SK-N-SH (cell line): ENCODE results near the gene SSTR5. TPM values are rescaled to one million over a fixed set of nuclear protein-coding genes. Genes with fewer than 3 reads are reported as not detected.

Source experiments
- CTCF ChIA-PET: fragments of 300-600, 350-600 bp; formaldehyde crosslinking; extraction: SDS; loops from one replicate; lab custom pipeline; 2021; lab: Yijun Ruan, JAX
- POLR2A ChIA-PET: fragments of 350-600 bp; sonication (Branson Sonifier 250); formaldehyde crosslinking; extraction: SDS; loops from one replicate; lab custom pipeline; 2020; ENCODE audit warnings: antibody characterized with exemption, inconsistent platforms; lab: Yijun Ruan, JAX
- DNase-seq: peaks from one replicate; pipeline ENCODE4 v3.0.0; 2012
- H2AFZ ChIP-seq: fragments of 200-600 bp; sonication (generic); 2 replicates; pipeline ENCODE4 v1.8.1; 2016; ENCODE audit warnings: antibody characterized with exemption, mild to moderate bottlenecking, low read depth
- H3F3A ChIP-seq: fragments of 200-600 bp; sonication (generic); replicated peaks from 2 replicates; pipeline ENCODE3; 2016; ENCODE audit warnings: antibody characterized with exemption, mild to moderate bottlenecking; ENCODE audit not compliant: insufficient read depth
- H3K27ac ChIP-seq, 2 experiments: fragments of 200-500 bp in 1 of 2; fragments of 200-600 bp in 1 of 2; sonication (Bioruptor generic) in 1 of 2; sonication (generic), shearing (Covaris generic) in 1 of 2; 2 replicates each; pipeline versions ENCODE4 v1.5.1 to v1.6.1; 2014 to 2016; ENCODE audit warnings: low read depth in 2 of 2, inconsistent platforms in 1 of 2, low read length in 1 of 2, mild to moderate bottlenecking in 1 of 2, mixed read lengths in 1 of 2
- H3K27me3 ChIP-seq: fragments of 200-600 bp; sonication (generic), shearing (Covaris generic); 2 replicates; pipeline ENCODE4 v1.6.1; 2016; ENCODE audit warnings: mixed run types; ENCODE audit not compliant: insufficient read depth
- H3K36me3 ChIP-seq, 2 experiments: fragments of 200-500 bp in 1 of 2; fragments of 200-600 bp in 1 of 2; sonication (Bioruptor generic) in 1 of 2; sonication (generic) in 1 of 2; replicated peaks in 1 of 2; 2 replicates each; pipeline versions ENCODE3 to v1.5.1; 2014 to 2016; ENCODE audit warnings: low read length in 1 of 2, mild to moderate bottlenecking in 1 of 2; ENCODE audit not compliant: insufficient read depth in 2 of 2, control insufficient read depth in 1 of 2
- H3K4me1 ChIP-seq, 2 experiments: fragments of 200-500 bp in 1 of 2; fragments of 200-600 bp in 1 of 2; sonication (Bioruptor generic) in 1 of 2; sonication (generic), shearing (Covaris generic) in 1 of 2; 2 replicates each; pipeline versions ENCODE4 v1.5.1 to v1.6.1; 2014 to 2016; ENCODE audit warnings: low read depth in 1 of 2, low read length in 1 of 2, mixed run types in 1 of 2; ENCODE audit not compliant: insufficient read depth in 2 of 2, control insufficient read depth in 1 of 2
- H3K4me2 ChIP-seq: fragments of 200-600 bp; sonication (generic), shearing (Covaris generic); 2 replicates; pipeline ENCODE4 v1.6.1; 2017; ENCODE audit warnings: mixed run types
- H3K4me3 ChIP-seq, 2 experiments: fragments of 200-500 bp in 1 of 2; fragments of 200-600 bp in 1 of 2; sonication (Bioruptor generic) in 1 of 2; sonication (generic), shearing (Covaris generic) in 1 of 2; 2 replicates each; pipeline versions ENCODE4 v1.5.1 to v1.8.1; 2014 to 2016; ENCODE audit warnings: low read depth in 2 of 2, inconsistent platforms in 1 of 2, low read length in 1 of 2, mild to moderate bottlenecking in 1 of 2, mixed read lengths in 1 of 2, moderate library complexity in 1 of 2
- H3K79me2 ChIP-seq: fragments of 200-600 bp; sonication (generic); 2 replicates; pipeline ENCODE4 v1.8.1; 2017; ENCODE audit warnings: mild to moderate bottlenecking; ENCODE audit not compliant: insufficient read depth
- H3K9ac ChIP-seq: fragments of 200-600 bp; sonication (generic); 2 replicates; pipeline ENCODE4 v1.6.1; 2017; ENCODE audit warnings: mixed run types
- H3K9me2 ChIP-seq: fragments of 200-600 bp; sonication (generic); 2 replicates; pipeline ENCODE4 v1.6.1; 2017; ENCODE audit warnings: mixed run types
- H3K9me3 ChIP-seq: fragments of 200-600 bp; sonication (generic); 2 replicates; pipeline ENCODE4 v1.6.1; 2017; ENCODE audit warnings: mixed run types, mild to moderate bottlenecking, moderate library complexity
- H4K20me1 ChIP-seq: fragments of 200-600 bp; sonication (generic); 2 replicates; pipeline ENCODE4 v1.6.1; 2017; ENCODE audit warnings: mild to moderate bottlenecking, mixed run types; ENCODE audit not compliant: insufficient read depth
- EP300 ChIP-seq, 2 experiments: IDR thresholded peaks; 2 replicates each; pipeline versions ENCODE4 v1.4.0 to v1.6.1; 2012; ENCODE audit warnings: borderline replicate concordance in 1 of 2, low read depth in 1 of 2, low read length in 1 of 2
- EZH2phosphoT487 ChIP-seq: fragments of 200-600 bp; sonication (generic); IDR thresholded peaks from 2 replicates; pipeline ENCODE4 v1.6.1; 2017; ENCODE audit warnings: low read depth, mixed run types, mild to moderate bottlenecking, antibody characterized with exemption, moderate library complexity, borderline replicate concordance
- FOXJ3 ChIP-seq: sonication (generic); formaldehyde crosslinking; IDR thresholded peaks from 2 replicates; pipeline ENCODE4 v1.5.1; 2020; ENCODE audit warnings: mild to moderate bottlenecking, missing genetic modification reagents
- GATA2 ChIP-seq: sonication (generic); formaldehyde crosslinking; IDR thresholded peaks from 2 replicates; pipeline ENCODE4 v1.5.0; 2020; ENCODE audit warnings: mild to moderate bottlenecking, missing genetic modification reagents
- MXI1 ChIP-seq: IDR thresholded peaks from 2 replicates; pipeline ENCODE4 v1.6.1; 2012; ENCODE audit warnings: mild to moderate bottlenecking, low read depth, low read length, improper control_type of control experiment
- WGBS: methylation state at CpG from one replicate; pipeline ENCODE4 v1.1.6; 2017; ENCODE audit warnings: low lambda C conversion rate; 5-methylcytosine and 5-hydroxymethylcytosine counted together
- polyA plus RNA-seq, 3 experiments: library from polyadenylated mRNA; depleted of rRNA; stranded (reverse); fragments of >200 nt; gene quantifications; 2 replicates each; pipeline ENCODE4 v1.2.3, GENCODE V29; 2012
- TF ChIP-seq, protein P1 (sequence below): IDR thresholded peaks from 2 replicates; pipeline ENCODE4 v1.4.0; 2012; ENCODE audit warnings: low read depth
- TF ChIP-seq, protein P2 (sequence below): fragments of 200-600 bp; sonication (generic); IDR thresholded peaks from 2 replicates; pipeline ENCODE4 v1.6.1; 2017; ENCODE audit warnings: antibody characterized with exemption, mild to moderate bottlenecking, moderate library complexity

Gene SSTR5
- polyA plus RNA-seq, 1 of the 3 experiments (the other 2 are of a cell fraction): not detected

DNA sequence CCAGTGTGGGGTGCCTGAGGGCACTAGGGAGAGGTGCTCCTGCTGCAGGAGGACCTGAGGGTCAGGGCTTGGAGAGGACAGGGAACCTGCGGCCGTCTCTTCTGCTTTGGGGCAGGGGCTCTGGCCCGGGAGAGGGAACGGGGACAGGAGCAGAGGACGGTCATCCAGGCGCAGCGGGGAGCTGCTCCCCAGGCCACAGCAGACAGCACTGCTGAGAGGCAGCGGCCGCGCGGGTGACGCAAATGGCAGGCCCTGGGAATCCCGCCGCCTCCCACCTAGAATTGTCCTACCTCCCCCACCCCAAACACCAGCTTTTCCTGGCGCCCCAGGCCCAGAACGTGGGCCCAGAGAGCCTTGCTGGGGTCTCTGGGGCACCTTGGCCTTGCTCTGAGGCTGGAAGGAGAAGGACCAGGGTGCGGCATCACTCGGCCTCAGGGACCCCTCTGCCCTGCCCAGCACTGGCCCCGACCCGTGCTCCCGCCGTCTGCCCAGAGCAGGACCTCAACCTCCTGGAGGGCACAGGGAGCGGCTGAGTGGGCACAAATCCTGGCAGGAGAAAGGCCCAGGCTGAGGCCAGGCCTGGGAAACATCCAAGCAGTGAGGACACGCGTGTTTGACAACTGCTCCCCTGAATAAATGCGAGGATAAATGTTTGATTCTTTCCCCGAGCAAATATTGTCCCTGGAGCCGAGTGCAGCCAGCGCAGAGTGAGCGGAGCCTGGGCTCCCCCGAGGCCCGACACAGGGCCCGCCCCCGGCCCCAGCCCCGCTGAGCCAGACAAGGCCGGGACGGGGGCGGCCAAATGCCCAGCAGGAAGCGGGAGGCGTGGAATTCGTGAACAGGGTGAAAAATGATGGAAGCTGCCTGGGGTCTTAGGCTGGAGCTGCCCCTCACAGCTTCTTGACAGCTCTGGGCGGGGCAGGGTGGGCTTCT, 8.5 kb downstream of the SSTR5 start:
- peaks cover 8% of the 10 kb centered on the region; the same call in 1 of the 2 replicates for H4K20me1 ChIP-seq
- peaks cover 63% of the 10 kb centered on the region for H3K27me3 ChIP-seq
- CTCF ChIA-PET: interaction anchor here (0.9 to 1.6 kb wide), 3 partner anchors 16 to 23 kb away, joined by 3 to 9 read pairs (median 4); no protein-coding TSS in a partner anchor
- no peaks in the 10 kb centered on the region for H3K79me2 ChIP-seq
- TF ChIP-seq EP300 (IDR thresholded peaks at IDR 0.05; ENCODE audit: borderline replicate concordance in 1 of 2, low read depth in 1 of 2, low read length in 1 of 2) (no peak), EZH2phosphoT487 (no peak; the same call in 1 of the 2 replicates), GATA2 (CRISPR knock-in tag) (no peak), FOXJ3 (CRISPR knock-in tag) (no peak)
- TF ChIP-seq, protein P1, sequence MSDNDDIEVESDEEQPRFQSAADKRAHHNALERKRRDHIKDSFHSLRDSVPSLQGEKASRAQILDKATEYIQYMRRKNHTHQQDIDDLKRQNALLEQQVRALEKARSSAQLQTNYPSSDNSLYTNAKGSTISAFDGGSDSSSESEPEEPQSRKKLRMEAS: no peak
- TF ChIP-seq, all 33 proteins: peak for 0
- Histone ChIP-seq H3K9ac (no peak overlapping the region), H3K4me2 (no peak overlapping the region), H3K27ac (no peak overlapping the region), H3K4me1 (no peaks in the 10 kb centered on the region), H3K4me3 (no peak overlapping the region), H3K36me3 (no peaks in the 10 kb centered on the region), H2AFZ (no peak overlapping the region), H3K9me2 (no peaks in the 10 kb centered on the region), H3K9me3 (no peaks in the 10 kb centered on the region), H3F3A (peaks cover 4% of the 10 kb centered on the region)
- 16% methylated on average over 17 of the region's 42 CpGs for WGBS
- no peak for DNase-seq
- POLR2A ChIA-PET: no interaction called here

DNA sequence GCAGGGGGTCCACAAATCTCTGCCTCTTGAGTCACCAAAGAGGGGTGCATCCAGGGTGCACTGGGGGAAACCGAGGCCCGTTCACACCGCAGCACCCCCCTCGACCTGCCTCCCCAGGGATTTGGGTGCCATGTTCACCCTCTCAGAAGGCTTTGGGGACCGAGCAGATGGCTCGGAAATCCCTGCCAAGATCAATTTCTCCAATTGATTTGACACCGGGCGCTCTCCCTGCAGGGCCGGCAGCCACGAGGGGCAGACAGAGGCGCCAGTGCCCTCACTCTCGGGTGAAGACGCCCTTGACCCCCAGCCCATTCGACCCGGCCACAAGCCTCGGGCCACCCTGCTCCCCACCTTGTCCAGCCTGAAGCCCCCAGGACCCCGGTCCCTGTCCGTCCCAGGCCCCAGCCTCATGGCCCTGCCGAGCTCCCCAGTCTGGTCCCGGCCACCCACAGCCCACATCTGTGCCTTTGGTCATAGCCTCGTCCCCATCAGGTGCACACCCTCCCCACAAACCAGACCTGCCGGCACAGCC, 9.3 kb downstream of the SSTR5 start:
- no peaks in the 10 kb centered on the region for H3K9me3 ChIP-seq
- no peak overlapping the region for H3K9ac ChIP-seq
- H4K20me1 ChIP-seq: peaks cover 2% of the 10 kb centered on the region; the same call in 1 of the 2 replicates
- TF ChIP-seq EZH2phosphoT487 (no peak), MXI1 (no peak)
- TF ChIP-seq, protein P2, sequence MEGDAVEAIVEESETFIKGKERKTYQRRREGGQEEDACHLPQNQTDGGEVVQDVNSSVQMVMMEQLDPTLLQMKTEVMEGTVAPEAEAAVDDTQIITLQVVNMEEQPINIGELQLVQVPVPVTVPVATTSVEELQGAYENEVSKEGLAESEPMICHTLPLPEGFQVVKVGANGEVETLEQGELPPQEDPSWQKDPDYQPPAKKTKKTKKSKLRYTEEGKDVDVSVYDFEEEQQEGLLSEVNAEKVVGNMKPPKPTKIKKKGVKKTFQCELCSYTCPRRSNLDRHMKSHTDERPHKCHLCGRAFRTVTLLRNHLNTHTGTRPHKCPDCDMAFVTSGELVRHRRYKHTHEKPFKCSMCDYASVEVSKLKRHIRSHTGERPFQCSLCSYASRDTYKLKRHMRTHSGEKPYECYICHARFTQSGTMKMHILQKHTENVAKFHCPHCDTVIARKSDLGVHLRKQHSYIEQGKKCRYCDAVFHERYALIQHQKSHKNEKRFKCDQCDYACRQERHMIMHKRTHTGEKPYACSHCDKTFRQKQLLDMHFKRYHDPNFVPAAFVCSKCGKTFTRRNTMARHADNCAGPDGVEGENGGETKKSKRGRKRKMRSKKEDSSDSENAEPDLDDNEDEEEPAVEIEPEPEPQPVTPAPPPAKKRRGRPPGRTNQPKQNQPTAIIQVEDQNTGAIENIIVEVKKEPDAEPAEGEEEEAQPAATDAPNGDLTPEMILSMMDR: no peak
- TF ChIP-seq, all 33 proteins: peak for 0
- no peak for DNase-seq
- no peaks in the 10 kb centered on the region for H3F3A ChIP-seq
- no peaks in the 10 kb centered on the region for H3K9me2 ChIP-seq
- no peak overlapping the region for H3K4me2 ChIP-seq
- WGBS: 28% methylated on average over 7 of the region's 22 CpGs
- CTCF ChIA-PET: interaction anchor here (1.5 kb wide), 1 partner anchor 17 kb away, joined by 4 read pairs; no protein-coding TSS in a partner anchor
- no peaks in the 10 kb centered on the region for H3K79me2 ChIP-seq
- POLR2A ChIA-PET: no interaction called here
- peaks cover 63% of the 10 kb centered on the region for H3K27me3 ChIP-seq
- H3K36me3 ChIP-seq: no peaks in the 10 kb centered on the region
- no peak overlapping the region for H3K27ac ChIP-seq
- no peak overlapping the region for H3K4me3 ChIP-seq
- H2AFZ ChIP-seq: no peak overlapping the region
- H3K4me1 ChIP-seq: no peaks in the 10 kb centered on the region
